SK-N-SH (cell line): ENCODE results near the gene MAST2. TPM values are rescaled to one million over a fixed set of nuclear protein-coding genes. Genes with fewer than 3 reads are reported as not detected.
A peak's percentile ranks its signal among the peaks of the same experiment; 100 is the strongest.

Experiments
- CTCF ChIA-PET: fragments of 300-600, 350-600 bp; formaldehyde crosslinking; extraction: SDS; loops from one replicate; lab custom pipeline; 2021; lab: Yijun Ruan, JAX
- POLR2A ChIA-PET: fragments of 350-600 bp; sonication (Branson Sonifier 250); formaldehyde crosslinking; extraction: SDS; loops from one replicate; lab custom pipeline; 2020; ENCODE audit warnings: antibody characterized with exemption, inconsistent platforms; lab: Yijun Ruan, JAX
- DNase-seq: peaks from one replicate; pipeline ENCODE4 v3.0.0; 2012
- H2AFZ ChIP-seq: fragments of 200-600 bp; sonication (generic); 2 replicates; pipeline ENCODE4 v1.8.1; 2016; ENCODE audit warnings: antibody characterized with exemption, mild to moderate bottlenecking, low read depth
- H3F3A ChIP-seq: fragments of 200-600 bp; sonication (generic); replicated peaks from 2 replicates; pipeline ENCODE3; 2016; ENCODE audit warnings: antibody characterized with exemption, mild to moderate bottlenecking; ENCODE audit not compliant: insufficient read depth
- H3K27ac ChIP-seq, 2 experiments: fragments of 200-500 bp in 1 of 2; fragments of 200-600 bp in 1 of 2; sonication (Bioruptor generic) in 1 of 2; sonication (generic), shearing (Covaris generic) in 1 of 2; 2 replicates each; pipeline versions ENCODE4 v1.5.1 to v1.6.1; 2014 to 2016; ENCODE audit warnings: low read depth in 2 of 2, inconsistent platforms in 1 of 2, low read length in 1 of 2, mild to moderate bottlenecking in 1 of 2, mixed read lengths in 1 of 2
- H3K27me3 ChIP-seq: fragments of 200-600 bp; sonication (generic), shearing (Covaris generic); 2 replicates; pipeline ENCODE4 v1.6.1; 2016; ENCODE audit warnings: mixed run types; ENCODE audit not compliant: insufficient read depth
- H3K36me3 ChIP-seq, 2 experiments: fragments of 200-500 bp in 1 of 2; fragments of 200-600 bp in 1 of 2; sonication (Bioruptor generic) in 1 of 2; sonication (generic) in 1 of 2; replicated peaks in 1 of 2; 2 replicates each; pipeline versions ENCODE3 to v1.5.1; 2014 to 2016; ENCODE audit warnings: low read length in 1 of 2, mild to moderate bottlenecking in 1 of 2; ENCODE audit not compliant: insufficient read depth in 2 of 2, control insufficient read depth in 1 of 2
- H3K4me1 ChIP-seq, 2 experiments: fragments of 200-500 bp in 1 of 2; fragments of 200-600 bp in 1 of 2; sonication (Bioruptor generic) in 1 of 2; sonication (generic), shearing (Covaris generic) in 1 of 2; 2 replicates each; pipeline versions ENCODE4 v1.5.1 to v1.6.1; 2014 to 2016; ENCODE audit warnings: low read depth in 1 of 2, low read length in 1 of 2, mixed run types in 1 of 2; ENCODE audit not compliant: insufficient read depth in 2 of 2, control insufficient read depth in 1 of 2
- H3K4me2 ChIP-seq: fragments of 200-600 bp; sonication (generic), shearing (Covaris generic); 2 replicates; pipeline ENCODE4 v1.6.1; 2017; ENCODE audit warnings: mixed run types
- H3K4me3 ChIP-seq, 2 experiments: fragments of 200-500 bp in 1 of 2; fragments of 200-600 bp in 1 of 2; sonication (Bioruptor generic) in 1 of 2; sonication (generic), shearing (Covaris generic) in 1 of 2; 2 replicates each; pipeline versions ENCODE4 v1.5.1 to v1.8.1; 2014 to 2016; ENCODE audit warnings: low read depth in 2 of 2, inconsistent platforms in 1 of 2, low read length in 1 of 2, mild to moderate bottlenecking in 1 of 2, mixed read lengths in 1 of 2, moderate library complexity in 1 of 2
- H3K79me2 ChIP-seq: fragments of 200-600 bp; sonication (generic); 2 replicates; pipeline ENCODE4 v1.8.1; 2017; ENCODE audit warnings: mild to moderate bottlenecking; ENCODE audit not compliant: insufficient read depth
- H3K9ac ChIP-seq: fragments of 200-600 bp; sonication (generic); 2 replicates; pipeline ENCODE4 v1.6.1; 2017; ENCODE audit warnings: mixed run types
- H3K9me2 ChIP-seq: fragments of 200-600 bp; sonication (generic); 2 replicates; pipeline ENCODE4 v1.6.1; 2017; ENCODE audit warnings: mixed run types
- H3K9me3 ChIP-seq: fragments of 200-600 bp; sonication (generic); 2 replicates; pipeline ENCODE4 v1.6.1; 2017; ENCODE audit warnings: mixed run types, mild to moderate bottlenecking, moderate library complexity
- H4K20me1 ChIP-seq: fragments of 200-600 bp; sonication (generic); 2 replicates; pipeline ENCODE4 v1.6.1; 2017; ENCODE audit warnings: mild to moderate bottlenecking, mixed run types; ENCODE audit not compliant: insufficient read depth
- EP300 ChIP-seq, 2 experiments: IDR thresholded peaks; 2 replicates each; pipeline versions ENCODE4 v1.4.0 to v1.6.1; 2012; ENCODE audit warnings: borderline replicate concordance in 1 of 2, low read depth in 1 of 2, low read length in 1 of 2
- FOSL2 ChIP-seq: IDR thresholded peaks from 2 replicates; pipeline ENCODE4 v1.4.0; 2012; ENCODE audit warnings: low read depth, mild to moderate bottlenecking, moderate library complexity, borderline replicate concordance
- IRF3 ChIP-seq: fragments of 150-350 bp; IDR thresholded peaks from 2 replicates; pipeline ENCODE4 v1.6.1; 2016; ENCODE audit warnings: mild to moderate bottlenecking, low read depth, low read length
- MXI1 ChIP-seq: IDR thresholded peaks from 2 replicates; pipeline ENCODE4 v1.6.1; 2012; ENCODE audit warnings: mild to moderate bottlenecking, low read depth, low read length, improper control_type of control experiment
- NFIC ChIP-seq: IDR thresholded peaks from 2 replicates; pipeline ENCODE4 v1.4.0; 2012; ENCODE audit warnings: borderline replicate concordance
- RAD21 ChIP-seq: IDR thresholded peaks from 2 replicates; pipeline ENCODE4 v1.6.1; 2012; ENCODE audit warnings: mild to moderate bottlenecking, low read length
- REST ChIP-seq: IDR thresholded peaks from 2 replicates; pipeline ENCODE4 v1.6.1; 2012; ENCODE audit warnings: mild to moderate bottlenecking, low read depth, low read length, moderate library complexity
- RFX5 ChIP-seq: IDR thresholded peaks from 2 replicates; pipeline ENCODE4 v1.6.1; 2012; ENCODE audit warnings: mild to moderate bottlenecking, improper control_type of control experiment, low read length
- RXRA ChIP-seq: IDR thresholded peaks from 2 replicates; pipeline ENCODE4 v1.4.0; 2012; ENCODE audit warnings: low read depth, mild to moderate bottlenecking, borderline replicate concordance
- SMC3 ChIP-seq: IDR thresholded peaks from 2 replicates; pipeline ENCODE4 v1.6.1; 2012; ENCODE audit warnings: low read depth, low read length, improper control_type of control experiment
- TAF1 ChIP-seq: IDR thresholded peaks from 2 replicates; pipeline ENCODE4 v1.6.1; 2012; ENCODE audit warnings: low read depth, mild to moderate bottlenecking, low read length, moderate library complexity, borderline replicate concordance
- YY1 ChIP-seq: IDR thresholded peaks from 2 replicates; pipeline ENCODE4 v1.4.0; 2012; ENCODE audit warnings: low read depth, mild to moderate bottlenecking
- ZBTB33 ChIP-seq: IDR thresholded peaks from 2 replicates; pipeline ENCODE4 v1.4.0; 2012; ENCODE audit warnings: low read depth, borderline replicate concordance
- WGBS: methylation state at CpG from one replicate; pipeline ENCODE4 v1.1.6; 2017; ENCODE audit warnings: low lambda C conversion rate; 5-methylcytosine and 5-hydroxymethylcytosine counted together
- polyA plus RNA-seq, 3 experiments: library from polyadenylated mRNA; depleted of rRNA; stranded (reverse); fragments of >200 nt; gene quantifications; 2 replicates each; pipeline ENCODE4 v1.2.3, GENCODE V29; 2012
- TF ChIP-seq, protein P1 (sequence below): IDR thresholded peaks from 2 replicates; pipeline ENCODE4; 2012

MAST2 gene
- polyA plus RNA-seq, 1 of the 3 experiments (the other 2 are of a cell fraction), result 53.4 TPM

- H3K4me1 ChIP-seq, result no peaks in the 10 kb centered on the region; a peak in 1 of 4 replicates
- WGBS, result 70% methylated on average over 2 of the region's 2 CpGs
- DNase-seq, result no peak
- ChIA-PET CTCF (no interaction called here), POLR2A (interaction anchor here (0.7 kb wide), 1 partner anchor 110 kb away, joined by 4 read pairs; the partner anchor contains the start of gene GPBP1L1)
- H3K9ac ChIP-seq, result no peak overlapping the region
- H3K9me2 ChIP-seq, result no peaks in the 10 kb centered on the region
- no peaks in the 10 kb centered on the region for H3F3A ChIP-seq
- no peaks in the 10 kb centered on the region for H3K27me3 ChIP-seq
- H2AFZ ChIP-seq, result 0 out of 2 replicates have a peak overlapping the region, but pooled peaks have one; percentile 25
- no peaks in the 10 kb centered on the region for H4K20me1 ChIP-seq
- no peaks in the 10 kb centered on the region for H3K79me2 ChIP-seq
- no peak overlapping the region for H3K4me3 ChIP-seq
- TF ChIP-seq MXI1 (no peak), EP300 (IDR thresholded peaks at IDR 0.05; ENCODE audit: borderline replicate concordance in 1 of 2, low read depth in 1 of 2, low read length in 1 of 2) (no peak), TAF1 (no peak), REST (no peak), RFX5 (no peak), RXRA (no peak), IRF3 (no peak), YY1 (no peak), NFIC (no peak)
- TF ChIP-seq, protein P1, sequence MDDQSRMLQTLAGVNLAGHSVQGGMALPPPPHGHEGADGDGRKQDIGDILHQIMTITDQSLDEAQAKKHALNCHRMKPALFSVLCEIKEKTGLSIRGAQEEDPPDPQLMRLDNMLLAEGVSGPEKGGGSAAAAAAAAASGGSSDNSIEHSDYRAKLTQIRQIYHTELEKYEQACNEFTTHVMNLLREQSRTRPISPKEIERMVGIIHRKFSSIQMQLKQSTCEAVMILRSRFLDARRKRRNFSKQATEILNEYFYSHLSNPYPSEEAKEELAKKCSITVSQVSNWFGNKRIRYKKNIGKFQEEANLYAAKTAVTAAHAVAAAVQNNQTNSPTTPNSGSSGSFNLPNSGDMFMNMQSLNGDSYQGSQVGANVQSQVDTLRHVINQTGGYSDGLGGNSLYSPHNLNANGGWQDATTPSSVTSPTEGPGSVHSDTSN, result no peak
- H3K27ac ChIP-seq, result no peak overlapping the region
- no peaks in the 10 kb centered on the region for H3K9me3 ChIP-seq
- H3K4me2 ChIP-seq, result no peak overlapping the region
- H3K36me3 ChIP-seq, result no peaks in the 10 kb centered on the region
These were observed 7.0 kb upstream of the MAST2 start for GRCh38 chr1:45796381-45796780.

DNA sequence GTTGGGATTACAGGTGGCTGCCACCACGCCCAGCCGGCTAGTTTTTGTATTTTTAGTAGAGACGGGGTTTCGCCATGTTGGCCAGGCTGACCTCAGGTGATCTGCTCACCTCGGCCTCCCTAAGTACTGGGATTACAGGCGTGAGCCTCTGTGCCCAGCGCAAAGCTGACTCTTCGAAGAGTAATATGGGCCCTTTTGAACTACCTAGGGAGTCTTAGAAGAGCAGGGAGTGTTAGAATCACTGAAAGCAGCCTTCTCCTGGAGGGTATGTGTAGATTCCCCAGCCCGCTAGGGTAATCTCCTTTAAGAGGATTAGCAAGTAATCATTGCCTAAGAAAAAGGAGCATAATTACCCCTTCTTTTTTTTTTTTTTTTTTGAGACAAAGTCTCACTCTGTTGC, 6.5 kb upstream of the MAST2 start:
- H3K27ac ChIP-seq, result no peak overlapping the region
- no peaks in the 10 kb centered on the region for H3F3A ChIP-seq
- ChIA-PET POLR2A (no interaction called here), CTCF (no interaction called here)
- no peak overlapping the region for H3K4me2 ChIP-seq
- H4K20me1 ChIP-seq, result no peaks in the 10 kb centered on the region
- H3K9me2 ChIP-seq, result no peaks in the 10 kb centered on the region
- no peak overlapping the region for H3K4me3 ChIP-seq
- WGBS, result 95% methylated on average over 9 of the region's 9 CpGs
- H3K9me3 ChIP-seq, result no peaks in the 10 kb centered on the region
- no peak for DNase-seq
- no peaks in the 10 kb centered on the region for H3K36me3 ChIP-seq
- no peaks in the 10 kb centered on the region for H3K79me2 ChIP-seq
- H3K27me3 ChIP-seq, result no peaks in the 10 kb centered on the region
- H3K4me1 ChIP-seq, result peaks cover 0 to under 1% of the 10 kb centered on the region in 2 experiments; a peak in 1 of 4 replicates
- no peak overlapping the region for H2AFZ ChIP-seq
- no peak overlapping the region for H3K9ac ChIP-seq
- TF ChIP-seq SMC3 (no peak), RAD21 (no peak), REST (no peak), ZBTB33 (no peak), FOSL2 (no peak), MXI1 (no peak)
